Hepatocyte (in vitro differentiated cells): ENCODE results near the gene CAMK4. TPM values are rescaled to one million over a fixed set of nuclear protein-coding genes. Genes with fewer than 3 reads are reported as not detected.

ENCODE experiments used
- DNase-seq: peaks from one replicate; pipeline ENCODE4 v3.0.0-alpha.2; 2016; ENCODE audit warnings: low spot score
- H2AFZ ChIP-seq: fragments of 200-600 bp; sonication (generic); 2 replicates; pipeline ENCODE4 v1.6.0; 2016; ENCODE audit warnings: antibody characterized with exemption, mild to moderate bottlenecking
- H3K27ac ChIP-seq: fragments of 200-600 bp; sonication (generic); 2 replicates; pipeline ENCODE4 v1.5.1; 2016; ENCODE audit warnings: mild to moderate bottlenecking
- H3K27me3 ChIP-seq: fragments of 200-600 bp; sonication (generic); 2 replicates; pipeline ENCODE4 v1.6.1; 2016
- H3K36me3 ChIP-seq: fragments of 200-600 bp; sonication (generic); replicated peaks from 2 replicates; pipeline ENCODE4 v1.5.1; 2016; ENCODE audit warnings: low read depth; ENCODE audit not compliant: insufficient read depth
- H3K4me1 ChIP-seq: fragments of 200-600 bp; sonication (generic); 2 replicates; pipeline ENCODE4 v1.5.1; 2016; ENCODE audit warnings: mild to moderate bottlenecking, moderate library complexity; ENCODE audit not compliant: insufficient read depth
- H3K4me2 ChIP-seq: fragments of 200-600 bp; sonication (generic); 2 replicates; pipeline ENCODE4 v1.6.0; 2016
- H3K4me3 ChIP-seq: fragments of 200-600 bp; sonication (generic); 2 replicates; pipeline ENCODE4 v1.5.1; 2016; ENCODE audit warnings: mild to moderate bottlenecking
- H3K79me2 ChIP-seq: fragments of 200-600 bp; sonication (generic); 2 replicates; pipeline ENCODE4 v1.6.0; 2017; ENCODE audit warnings: mild to moderate bottlenecking
- H3K9me2 ChIP-seq: fragments of 200-600 bp; sonication (generic); replicated peaks from 2 replicates; pipeline ENCODE4 v1.6.0; 2017; ENCODE audit warnings: mild to moderate bottlenecking; ENCODE audit not compliant: insufficient read depth
- H3K9me3 ChIP-seq: fragments of 200-600 bp; sonication (generic); 2 replicates; pipeline ENCODE4 v1.5.1; 2016; ENCODE audit warnings: low read depth, mild to moderate bottlenecking
- H4K20me1 ChIP-seq: fragments of 200-600 bp; sonication (generic); 2 replicates; pipeline ENCODE4 v1.6.0; 2016; ENCODE audit warnings: mild to moderate bottlenecking; ENCODE audit not compliant: insufficient read depth, poor library complexity, severe bottlenecking
- CTCF ChIP-seq: fragments of 200-600 bp; sonication (generic); IDR thresholded peaks from 2 replicates; pipeline ENCODE4 v1.5.1; 2016; ENCODE audit warnings: antibody characterized with exemption, mild to moderate bottlenecking; ENCODE audit not compliant: poor library complexity
- EZH2 ChIP-seq: fragments of 200-600 bp; sonication (generic); IDR thresholded peaks from 2 replicates; pipeline ENCODE4 v1.6.1; 2016; ENCODE audit warnings: antibody characterized with exemption, mild to moderate bottlenecking, borderline replicate concordance
- EZH2phosphoT487 ChIP-seq: fragments of 200-600 bp; sonication (generic); IDR thresholded peaks from one replicate; pipeline ENCODE4 v1.6.1; 2018; ENCODE audit warnings: antibody characterized with exemption, mild to moderate bottlenecking, low read depth, moderate library complexity; ENCODE audit not compliant: unreplicated experiment, severe bottlenecking
- WGBS: methylation state at CpG from one replicate; pipeline ENCODE4 v1.1.6; 2016; ENCODE audit warnings: low lambda C conversion rate; ENCODE audit errors: missing lambda C conversion rate; 5-methylcytosine and 5-hydroxymethylcytosine counted together
- polyA plus RNA-seq: library from polyadenylated mRNA; unstranded; fragments of >200 nt; fragmentation: Nextera tagmentation; extraction: Ambion mirVana; gene quantifications from 2 replicates; pipeline ENCODE4 v1.2.1, GENCODE V29; 2016
- total RNA-seq: library from RNA; depleted of rRNA; stranded (reverse); fragments of >200 nt; gene quantifications from 2 replicates; pipeline ENCODE4 v1.2.3, GENCODE V29; 2014

The CAMK4 gene
- total and polyA plus RNA-seq, 2 experiments from 2014 or later: 1.0 to 3.4 TPM

DNA sequence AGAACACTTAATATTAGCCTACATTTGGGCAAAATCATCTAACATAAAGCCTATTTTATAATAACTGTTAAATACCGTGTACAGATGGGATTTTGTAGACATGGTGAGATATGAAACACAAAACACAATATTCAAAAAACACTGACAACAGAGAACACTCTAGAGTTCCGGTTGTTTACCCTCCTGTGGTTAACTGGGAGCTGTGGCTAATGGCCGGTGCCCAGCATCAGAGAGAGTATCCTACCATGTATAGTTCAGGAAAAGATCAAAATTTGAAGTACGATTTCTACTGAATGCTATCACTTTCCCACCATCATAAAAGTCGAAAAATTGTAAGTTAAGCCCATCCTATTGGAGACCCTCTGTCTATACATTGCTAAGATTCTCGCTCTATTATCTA is 2.4 kb downstream of the CAMK4 start:
- H3K9me3 ChIP-seq: no peaks in the 10 kb centered on the region
- H3K4me3 ChIP-seq: no peak overlapping the region
- H3K4me2 ChIP-seq: no peak overlapping the region
- H3K27me3 ChIP-seq: peaks cover 46% of the 10 kb centered on the region
- no peaks in the 10 kb centered on the region for H3K79me2 ChIP-seq
- no peak for DNase-seq
- TF ChIP-seq EZH2phosphoT487: no peak
- TF ChIP-seq CTCF: no peak
- no peak for TF ChIP-seq EZH2
- WGBS: 91% methylated on average over 6 of the region's 6 CpGs
- H4K20me1 ChIP-seq: no peaks in the 10 kb centered on the region
- H2AFZ ChIP-seq: no peak overlapping the region
- no peaks in the 10 kb centered on the region for H3K9me2 ChIP-seq
- no peak overlapping the region for H3K27ac ChIP-seq
- no peaks in the 10 kb centered on the region for H3K4me1 ChIP-seq
- no peaks in the 10 kb centered on the region for H3K36me3 ChIP-seq

DNA sequence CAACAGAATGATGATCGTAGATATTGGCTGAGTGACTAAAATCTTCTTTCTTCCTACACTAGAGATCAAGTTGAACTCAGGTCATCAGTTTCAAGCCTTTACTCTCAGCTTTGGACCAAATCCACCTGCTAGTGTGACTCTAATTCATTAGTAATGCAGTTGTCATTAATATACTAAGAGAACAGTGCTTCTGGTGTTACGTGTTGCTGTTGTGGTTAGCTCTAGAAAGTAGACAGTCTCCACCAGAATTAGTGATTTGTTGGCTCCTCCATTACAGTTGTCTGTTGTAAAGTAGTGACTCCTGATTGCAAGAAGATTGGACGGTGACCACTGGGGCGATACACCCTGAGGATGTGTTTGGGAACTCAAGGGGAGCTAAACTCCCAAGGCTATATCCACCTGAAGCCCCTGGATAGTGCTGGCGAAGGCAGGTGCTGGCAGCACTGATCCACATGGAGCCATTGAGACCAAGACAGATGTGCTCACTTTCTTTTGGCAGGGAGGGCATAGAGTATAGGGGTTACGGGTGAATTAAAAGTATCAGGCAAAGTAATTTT is 3.1 kb downstream of the CAMK4 start:
- 93% methylated on average over 6 of the region's 6 CpGs for WGBS
- Histone ChIP-seq H3K27ac (no peak overlapping the region), H3K79me2 (no peaks in the 10 kb centered on the region), H3K4me2 (no peak overlapping the region), H3K9me3 (no peaks in the 10 kb centered on the region), H4K20me1 (no peaks in the 10 kb centered on the region), H3K4me3 (no peak overlapping the region), H3K9me2 (no peaks in the 10 kb centered on the region), H3K4me1 (no peaks in the 10 kb centered on the region), H3K36me3 (no peaks in the 10 kb centered on the region), H2AFZ (no peak overlapping the region), H3K27me3 (peaks cover 46% of the 10 kb centered on the region)
- no peak for TF ChIP-seq EZH2
- no peak for TF ChIP-seq EZH2phosphoT487
- no peak for TF ChIP-seq CTCF
- no peak for DNase-seq

- Histone ChIP-seq H3K27ac (no peak overlapping the region), H3K36me3 (no peaks in the 10 kb centered on the region), H3K4me2 (no peak overlapping the region), H3K4me3 (no peak overlapping the region), H3K79me2 (no peaks in the 10 kb centered on the region), H3K4me1 (no peaks in the 10 kb centered on the region), H3K9me3 (no peaks in the 10 kb centered on the region), H4K20me1 (no peaks in the 10 kb centered on the region), H3K27me3 (peaks cover 43% of the 10 kb centered on the region), H3K9me2 (no peaks in the 10 kb centered on the region), H2AFZ (no peak overlapping the region)
- WGBS: 73% methylated on average over 4 of the region's 4 CpGs
- no peak for TF ChIP-seq EZH2phosphoT487
- peak; percentile 8 for DNase-seq
Measured at GRCh38 chr5:111227801-111228200, 3.6 kb downstream of the CAMK4 start.

- 75% methylated on average over 2 of the region's 2 CpGs for WGBS
- Histone ChIP-seq H3K4me3 (no peak overlapping the region), H3K79me2 (no peaks in the 10 kb centered on the region), H3K9me2 (no peaks in the 10 kb centered on the region), H3K36me3 (no peaks in the 10 kb centered on the region), H4K20me1 (no peaks in the 10 kb centered on the region), H3K27ac (no peak overlapping the region), H3K4me1 (no peaks in the 10 kb centered on the region), H2AFZ (no peak overlapping the region), H3K4me2 (no peak overlapping the region), H3K9me3 (no peaks in the 10 kb centered on the region), H3K27me3 (peaks cover 37% of the 10 kb centered on the region)
- TF ChIP-seq EZH2 (no peak), CTCF (no peak), EZH2phosphoT487 (no peak)
- DNase-seq: no peak
Measured at GRCh38 chr5:111228520-111229220, 4.5 kb downstream of the CAMK4 start.
